Adipocyte (in vitro differentiated cells): Measurements from ENCODE around the gene RHNO1.

Source experiments
- DNase-seq: peaks from one replicate; pipeline ENCODE4 v3.0.0-alpha.2; 2015; ENCODE audit warnings: low read depth
- H3K27me3 ChIP-seq: replicated peaks from 2 replicates; pipeline ENCODE4 v1.7.0; 2013; ENCODE audit warnings: mild to moderate bottlenecking, low read length, moderate library complexity; ENCODE audit not compliant: control insufficient read depth, insufficient read depth
- H3K36me3 ChIP-seq: 2 replicates; pipeline ENCODE4 v1.7.0; 2013; ENCODE audit warnings: low read length, mild to moderate bottlenecking, moderate library complexity; ENCODE audit not compliant: control insufficient read depth, insufficient read depth, severe bottlenecking
- H3K4me1 ChIP-seq: 2 replicates; pipeline ENCODE4 v1.7.0; 2013; ENCODE audit warnings: mild to moderate bottlenecking, low read length, moderate library complexity; ENCODE audit not compliant: control insufficient read depth, insufficient read depth
- H3K4me3 ChIP-seq: 2 replicates; pipeline ENCODE4 v1.7.0; 2013; ENCODE audit warnings: mild to moderate bottlenecking, low read length, moderate library complexity
- H3K9ac ChIP-seq: 2 replicates; pipeline ENCODE4 v1.7.0; 2013; ENCODE audit warnings: mild to moderate bottlenecking, low read length, moderate library complexity
- H3K9me3 ChIP-seq: 2 replicates; pipeline ENCODE4 v1.7.0; 2013; ENCODE audit warnings: mild to moderate bottlenecking, low read length, moderate library complexity; ENCODE audit not compliant: control insufficient read depth

Gene RHNO1

DNA sequence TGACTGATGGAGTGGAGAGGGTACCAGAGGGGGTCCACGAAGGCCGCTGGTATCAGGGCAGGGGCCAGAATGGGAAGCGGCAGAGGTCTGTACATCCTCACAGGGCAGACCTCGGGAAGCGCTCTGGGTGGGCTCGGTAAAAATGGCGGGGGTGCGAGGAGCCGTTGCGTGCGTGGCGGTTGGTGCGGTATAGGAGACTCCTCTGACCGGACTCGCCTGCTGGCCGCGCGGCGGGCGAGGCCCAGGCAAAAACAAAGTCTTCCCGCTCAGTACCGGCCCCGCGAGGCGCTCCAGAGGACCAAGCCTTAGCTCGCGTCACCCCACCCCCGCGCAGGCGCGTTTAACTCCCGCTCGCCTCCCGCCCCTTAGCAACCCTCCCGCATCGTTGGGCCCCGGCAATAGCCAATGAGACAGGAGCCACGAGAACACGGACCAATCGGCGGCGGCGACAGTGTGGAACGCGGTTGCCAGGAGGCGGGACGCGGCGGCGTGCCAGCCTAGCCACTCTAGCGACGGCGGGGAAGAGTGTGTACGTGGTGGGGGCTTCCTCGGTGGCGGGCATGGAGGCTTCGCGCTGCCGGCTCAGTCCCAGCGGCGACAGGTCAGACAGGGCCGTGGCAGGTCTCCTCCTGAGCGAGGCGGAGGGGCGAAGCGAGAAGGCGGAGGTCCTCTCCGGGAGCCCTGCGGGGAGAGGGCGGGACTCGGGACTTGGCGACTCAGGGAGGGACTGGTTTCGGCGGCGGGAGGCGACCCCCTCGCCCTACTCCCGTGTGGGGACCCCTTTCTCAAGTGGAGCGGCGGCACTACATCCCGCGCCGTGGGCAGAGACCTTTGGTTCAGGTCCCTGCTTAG, 13.6 kb downstream of the RHNO1 start, which contains the start of gene TULP3:
TSS of gene TULP3 (plus strand) at position 504 of the 852 bp plus-strand sequence. CDS start at position 561, 57 bp downstream.
- Histone ChIP-seq H3K4me1 (peaks cover 41% of the 10 kb centered on the region), H3K9me3 (no peaks in the 10 kb centered on the region), H3K36me3 (no peaks in the 10 kb centered on the region), H3K4me3 (peak within 1 kb of the TSS; percentile 91), H3K27me3 (no peaks in the 10 kb centered on the region), H3K9ac (peak within 1 kb of the TSS; percentile 92)
- peak; percentile 100 for DNase-seq

DNA sequence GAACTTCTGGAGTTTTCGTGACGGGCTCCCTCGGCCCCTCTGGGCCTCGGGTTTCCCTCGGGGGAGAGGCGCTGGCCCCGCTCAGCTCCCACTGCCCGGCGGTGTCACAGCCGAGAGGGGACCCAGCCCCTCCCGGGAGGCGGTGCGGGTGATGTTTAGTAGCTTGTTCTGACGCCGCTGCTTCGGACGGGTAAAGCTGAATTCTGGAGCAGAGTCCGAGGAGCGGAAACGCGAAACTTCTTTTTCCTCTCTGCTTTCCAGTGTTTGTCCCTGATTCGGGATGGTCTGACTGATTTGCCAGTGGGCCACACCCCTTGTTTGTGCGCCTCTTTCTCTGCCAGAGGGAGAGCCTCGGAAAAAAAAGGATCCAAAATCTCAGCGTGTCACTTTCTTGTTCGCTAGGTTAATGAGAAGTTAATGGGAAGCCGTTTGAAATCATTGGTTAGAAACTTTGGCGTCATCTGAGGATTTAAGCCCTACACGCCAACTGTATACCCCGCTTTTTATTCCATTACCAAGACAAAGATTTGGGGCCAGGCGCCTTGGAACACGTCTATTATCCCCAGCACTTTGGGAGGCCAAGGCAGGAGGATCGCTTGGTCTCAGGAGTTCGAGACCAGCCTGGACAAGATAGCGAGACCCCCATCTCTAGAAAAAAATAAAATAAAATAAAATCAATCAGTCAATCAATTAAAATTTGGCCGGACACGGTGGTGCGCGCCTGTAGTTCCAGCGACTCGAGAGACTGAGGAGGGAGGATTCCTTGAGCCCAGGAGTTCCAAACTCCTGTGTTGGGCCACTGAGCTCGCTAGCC, 14.4 kb downstream of the RHNO1 start:
- Histone ChIP-seq H3K4me3 (peak overlapping the region; percentile 91), H3K9me3 (no peaks in the 10 kb centered on the region), H3K4me1 (peaks cover 50% of the 10 kb centered on the region), H3K36me3 (no peaks in the 10 kb centered on the region), H3K27me3 (no peaks in the 10 kb centered on the region), H3K9ac (peak overlapping the region; percentile 92)
- DNase-seq = peak; percentile 76

DNA sequence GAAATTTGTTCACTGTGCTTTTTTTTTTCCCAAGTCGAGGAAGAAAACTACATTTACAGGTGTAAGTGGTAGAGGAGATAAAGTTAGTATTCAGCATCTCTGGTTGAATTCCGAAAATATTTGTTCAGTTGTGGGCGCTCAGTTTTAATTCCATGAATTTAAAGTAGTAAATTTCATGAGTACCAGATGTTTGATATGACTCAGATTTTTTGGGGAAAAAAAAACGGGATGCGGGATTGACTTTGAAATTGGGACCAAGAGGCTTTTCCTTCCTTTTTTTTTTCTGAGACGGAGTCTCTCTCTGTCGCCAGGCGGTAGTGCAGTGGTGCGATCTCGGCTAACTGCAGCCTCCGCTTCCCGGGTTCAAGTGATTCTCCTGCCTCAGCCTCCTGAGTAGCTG, 15.2 kb downstream of the RHNO1 start:
- no peaks in the 10 kb centered on the region for H3K36me3 ChIP-seq
- DNase-seq = peak; percentile 50
- H3K27me3 ChIP-seq = no peaks in the 10 kb centered on the region
- peak overlapping the region; percentile 92 for H3K9ac ChIP-seq
- H3K4me1 ChIP-seq = peaks cover 52% of the 10 kb centered on the region
- H3K9me3 ChIP-seq = no peaks in the 10 kb centered on the region
- peak overlapping the region; percentile 91 for H3K4me3 ChIP-seq

DNA sequence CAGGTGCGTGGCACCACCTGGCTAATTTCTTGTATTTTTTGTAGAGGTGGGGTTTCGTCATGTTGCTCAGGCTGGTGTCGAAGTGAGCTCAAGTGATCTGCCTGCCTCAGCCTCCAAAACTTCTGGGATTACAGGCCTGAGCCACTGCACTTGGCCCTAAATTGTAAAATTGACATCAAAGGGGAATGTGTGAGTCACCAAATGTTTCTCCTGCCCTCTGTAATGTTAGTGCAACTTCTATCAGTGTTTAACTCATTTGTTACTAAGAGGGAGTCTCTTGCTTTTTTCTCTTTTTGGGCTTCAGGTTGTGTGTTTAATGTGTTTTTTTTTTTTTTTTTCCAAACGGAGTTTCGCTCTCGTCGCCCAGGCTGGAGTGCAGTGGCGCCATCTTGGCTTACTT, 16.0 kb downstream of the RHNO1 start:
- H3K27me3 ChIP-seq = no peaks in the 10 kb centered on the region
- peaks cover 52% of the 10 kb centered on the region for H3K4me1 ChIP-seq
- no peaks in the 10 kb centered on the region for H3K9me3 ChIP-seq
- peak overlapping the region; percentile 91 for H3K4me3 ChIP-seq
- DNase-seq = peak; percentile 86
- H3K9ac ChIP-seq = peak overlapping the region; percentile 52
- H3K36me3 ChIP-seq = no peaks in the 10 kb centered on the region

DNA sequence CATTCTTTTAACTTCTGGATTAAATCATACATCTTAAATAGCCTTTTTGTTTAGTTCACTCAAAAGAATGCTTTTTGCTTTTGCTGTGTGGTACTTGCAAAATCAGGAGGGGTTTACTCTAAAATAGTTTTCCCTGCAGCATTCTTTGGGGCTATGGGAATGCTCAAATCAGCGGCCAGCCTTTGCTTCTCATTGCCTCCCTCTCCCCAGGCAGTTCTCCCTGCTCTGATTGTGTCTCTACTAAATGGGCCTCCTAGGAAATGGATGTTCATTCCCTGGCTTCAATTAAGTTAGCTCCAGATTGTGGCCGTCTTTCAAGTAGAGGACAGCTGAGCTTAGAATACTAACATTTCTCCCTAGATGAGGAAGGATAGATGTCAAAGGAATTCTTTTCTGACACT, 18.0 kb downstream of the RHNO1 start:
- Histone ChIP-seq H3K9ac (peak overlapping the region; percentile 20), H3K27me3 (no peaks in the 10 kb centered on the region), H3K4me3 (peak overlapping the region; percentile 24), H3K4me1 (peaks cover 51% of the 10 kb centered on the region), H3K9me3 (no peaks in the 10 kb centered on the region), H3K36me3 (no peaks in the 10 kb centered on the region)
- DNase-seq = peak; percentile 59

DNA sequence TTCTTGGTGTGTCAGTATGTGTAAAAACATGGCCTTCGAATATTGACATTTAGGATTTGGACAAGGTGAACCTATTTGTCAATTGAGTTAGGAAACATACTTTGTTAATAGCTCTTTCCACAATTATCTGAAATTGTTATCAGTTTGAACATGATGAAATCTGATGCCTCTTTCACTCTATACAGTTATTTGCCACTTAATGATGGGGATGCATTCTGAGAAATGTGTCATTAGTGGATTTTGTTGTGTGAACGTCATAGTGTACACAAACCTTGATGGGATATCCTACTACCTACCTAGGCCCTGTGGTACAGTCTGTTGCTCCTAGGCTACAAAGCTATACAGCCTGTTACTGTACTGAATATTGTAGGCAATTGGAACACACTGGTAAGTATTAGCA, 18.5 kb downstream of the RHNO1 start:
- H3K4me3 ChIP-seq = peak overlapping the region; percentile 2
- H3K27me3 ChIP-seq = no peaks in the 10 kb centered on the region
- peak overlapping the region; percentile 20 for H3K9ac ChIP-seq
- H3K9me3 ChIP-seq = no peaks in the 10 kb centered on the region
- no peak for DNase-seq
- H3K36me3 ChIP-seq = no peaks in the 10 kb centered on the region
- H3K4me1 ChIP-seq = peaks cover 49% of the 10 kb centered on the region

DNA sequence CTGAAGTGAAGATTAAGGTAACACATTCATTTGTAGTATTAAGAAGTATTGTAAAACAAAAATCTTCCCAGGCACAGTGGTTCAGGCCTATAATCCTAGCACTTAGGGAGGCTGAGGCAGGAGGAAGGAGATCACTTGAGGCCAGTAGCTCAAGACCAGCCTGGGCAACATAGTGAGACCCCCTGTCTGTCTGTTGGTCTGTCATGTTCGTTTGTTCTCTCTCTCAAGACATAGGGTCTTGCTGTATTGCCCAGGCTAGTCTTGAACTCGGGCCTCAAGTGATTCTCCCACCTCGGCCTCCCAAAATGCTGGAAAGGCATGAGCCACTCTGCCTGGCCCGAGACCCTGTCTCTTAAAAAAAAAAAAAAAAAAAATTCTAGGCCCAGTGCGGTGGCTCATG, 20.4 kb downstream of the RHNO1 start:
- H3K27me3 ChIP-seq = no peaks in the 10 kb centered on the region
- H3K4me3 ChIP-seq = no peak overlapping the region
- no peaks in the 10 kb centered on the region for H3K36me3 ChIP-seq
- no peak for DNase-seq
- H3K4me1 ChIP-seq = peaks cover 39% of the 10 kb centered on the region
- no peak overlapping the region for H3K9ac ChIP-seq
- H3K9me3 ChIP-seq = no peaks in the 10 kb centered on the region

DNA sequence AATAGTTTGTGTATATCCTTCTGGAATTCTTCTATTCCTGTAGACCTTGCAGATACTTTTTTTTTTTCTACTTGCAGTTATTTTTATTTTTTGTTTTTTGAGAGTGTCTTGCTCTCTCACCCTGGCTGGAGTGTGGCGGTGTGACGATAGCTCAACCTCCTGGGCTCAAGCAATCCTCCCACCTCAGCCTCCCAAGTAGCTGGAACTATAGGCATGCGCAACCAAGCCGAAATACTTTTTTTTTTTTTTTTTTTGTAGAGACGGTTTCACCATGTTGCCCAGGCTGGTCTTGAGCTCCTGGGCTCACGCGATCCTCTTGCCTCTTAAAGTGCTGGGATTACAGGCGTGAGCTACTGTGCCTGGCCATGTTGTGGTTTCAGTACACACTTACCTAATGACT, 23.6 kb downstream of the RHNO1 start:
- H3K4me3 ChIP-seq = no peak overlapping the region
- H3K4me1 ChIP-seq = peaks cover 10% of the 10 kb centered on the region
- DNase-seq = no peak
- H3K27me3 ChIP-seq = no peaks in the 10 kb centered on the region
- no peaks in the 10 kb centered on the region for H3K9me3 ChIP-seq
- H3K9ac ChIP-seq = no peak overlapping the region
- H3K36me3 ChIP-seq = no peaks in the 10 kb centered on the region

DNA sequence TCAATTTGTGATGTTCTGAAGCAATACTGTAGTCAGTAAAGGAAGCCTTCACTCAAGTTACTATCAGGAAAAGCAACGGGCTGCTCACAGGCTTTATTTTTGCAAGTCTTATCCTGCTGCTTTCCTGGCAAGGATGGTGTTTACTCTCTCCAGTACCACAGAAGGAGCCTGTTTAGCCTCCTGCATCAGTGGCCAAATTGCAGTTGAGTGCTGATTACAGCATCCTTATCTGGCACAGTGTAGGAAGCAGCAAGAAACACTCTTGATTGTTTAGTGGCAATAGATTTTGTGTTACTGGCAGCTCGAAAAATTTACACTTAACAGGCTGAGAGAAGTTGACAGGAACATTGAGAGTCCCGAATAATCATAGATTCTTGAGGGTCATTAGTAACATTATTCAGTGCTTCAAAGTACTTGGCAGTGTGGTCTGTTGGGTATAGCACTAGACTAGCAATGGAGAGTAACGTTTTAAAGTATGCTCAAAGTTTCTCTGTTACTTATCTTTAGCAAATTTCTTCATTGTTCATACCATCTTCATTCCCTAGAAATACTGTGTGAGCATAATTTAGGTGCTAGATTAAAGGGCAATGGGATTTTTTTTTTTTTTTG, 25.4 kb downstream of the RHNO1 start:
- H3K4me3 ChIP-seq = no peak overlapping the region
- peak; percentile 49 for DNase-seq
- H3K9ac ChIP-seq = no peak overlapping the region
- no peaks in the 10 kb centered on the region for H3K36me3 ChIP-seq
- H3K4me1 ChIP-seq = no peaks in the 10 kb centered on the region
- no peaks in the 10 kb centered on the region for H3K27me3 ChIP-seq
- no peaks in the 10 kb centered on the region for H3K9me3 ChIP-seq

DNA sequence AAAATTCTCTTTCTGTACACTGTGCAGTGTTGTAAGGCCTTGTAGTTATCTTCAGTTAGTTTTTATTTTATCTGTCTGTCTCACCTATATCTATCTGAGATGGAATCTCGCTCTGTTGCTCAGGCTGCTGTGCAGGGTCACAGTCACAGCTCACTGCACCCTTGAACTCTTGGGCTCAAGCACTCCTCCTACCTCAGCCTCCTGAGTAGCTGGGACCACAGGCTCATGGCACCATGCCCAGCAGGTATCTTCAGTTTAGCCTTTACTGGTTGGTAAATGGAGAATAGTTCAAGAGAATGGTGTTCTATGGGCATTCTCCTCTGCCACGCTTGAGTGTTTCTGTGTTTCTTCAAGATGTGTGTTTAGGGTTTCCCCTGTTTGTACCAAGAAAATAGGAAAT, 27.2 kb downstream of the RHNO1 start:
- no peak overlapping the region for H3K9ac ChIP-seq
- no peak for DNase-seq
- H3K36me3 ChIP-seq = no peaks in the 10 kb centered on the region
- H3K9me3 ChIP-seq = no peaks in the 10 kb centered on the region
- no peaks in the 10 kb centered on the region for H3K27me3 ChIP-seq
- H3K4me3 ChIP-seq = no peak overlapping the region
- H3K4me1 ChIP-seq = no peaks in the 10 kb centered on the region

DNA sequence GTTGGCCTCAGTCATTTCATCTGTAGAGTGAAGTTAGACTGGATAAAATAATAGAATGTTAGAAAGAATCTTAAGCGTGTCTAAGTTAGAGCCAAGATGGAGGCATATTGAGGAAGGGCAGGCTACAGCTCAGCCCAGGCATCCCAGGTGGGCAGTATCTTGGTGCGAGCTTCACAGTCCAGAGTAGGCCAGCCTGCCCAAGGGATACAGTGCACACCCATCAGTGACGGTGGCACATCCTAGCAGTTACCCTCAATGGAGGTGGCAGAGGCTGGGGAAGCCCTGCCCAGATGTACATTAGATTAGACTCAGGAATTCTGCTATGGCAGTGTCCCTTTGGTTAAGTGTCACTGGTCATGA, 35.2 kb downstream of the RHNO1 start:
- no peaks in the 10 kb centered on the region for H3K27me3 ChIP-seq
- no peak overlapping the region for H3K4me3 ChIP-seq
- H3K9me3 ChIP-seq = no peaks in the 10 kb centered on the region
- H3K9ac ChIP-seq = no peak overlapping the region
- DNase-seq = no peak
- H3K4me1 ChIP-seq = no peaks in the 10 kb centered on the region
- H3K36me3 ChIP-seq = peaks cover 59% of the 10 kb centered on the region
